ENCODE results near the gene L2HGDH.
A peak's percentile ranks its signal among the peaks of the same experiment; 100 is the strongest.

L2HGDH gene

DNA sequence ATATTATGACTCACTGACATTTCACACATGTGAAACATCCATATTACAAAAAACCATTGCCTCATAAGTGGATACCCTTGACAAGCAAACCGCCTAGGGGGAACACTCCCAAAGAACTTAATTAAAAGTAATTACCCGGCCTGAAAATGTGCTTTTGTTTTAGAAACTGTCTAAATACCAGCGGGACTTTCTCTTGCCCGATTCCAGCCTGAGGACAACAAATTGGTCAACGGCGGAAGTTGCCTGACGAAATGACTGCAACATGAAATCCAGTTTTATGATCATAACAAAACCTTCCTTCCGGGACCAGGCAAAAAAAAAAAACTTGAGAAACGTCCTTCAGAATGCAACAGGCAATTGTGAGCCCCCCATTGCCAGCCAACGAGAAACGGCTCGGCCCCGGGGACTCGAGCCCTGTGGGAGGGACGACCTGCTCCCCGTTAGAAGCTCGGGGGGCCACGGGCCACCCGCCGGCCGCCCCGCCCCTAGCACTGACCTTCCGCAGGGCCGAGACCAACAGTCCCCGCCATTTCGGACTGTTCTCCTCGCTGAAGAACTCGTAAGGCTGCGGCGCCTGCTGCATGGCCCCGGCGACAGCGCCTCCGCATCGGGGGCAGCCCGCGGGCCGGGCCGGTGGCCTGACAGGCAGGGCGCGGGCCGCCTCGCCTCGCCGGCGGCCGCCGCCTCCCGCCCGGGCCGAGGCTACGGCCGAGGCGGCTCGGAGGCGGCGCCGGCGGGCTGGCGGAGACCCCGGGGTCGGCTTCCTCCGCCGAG, 81.1 kb downstream of the L2HGDH start:
- DNase-seq (ENCODE audit: low read depth), result peak; percentile 22
- TF ChIP-seq CTCF (IDR thresholded peaks at IDR 0.05; ENCODE audit: low read depth, low read length, missing control alignments), result no peak
- in situ Hi-C loops (cut with HindIII; ENCODE audit: low sequenced_read_pairs), result no loop called here
- peak overlapping the region; percentile 82 for H3K4me3 ChIP-seq (ENCODE audit: low read depth, low read length)

DNA sequence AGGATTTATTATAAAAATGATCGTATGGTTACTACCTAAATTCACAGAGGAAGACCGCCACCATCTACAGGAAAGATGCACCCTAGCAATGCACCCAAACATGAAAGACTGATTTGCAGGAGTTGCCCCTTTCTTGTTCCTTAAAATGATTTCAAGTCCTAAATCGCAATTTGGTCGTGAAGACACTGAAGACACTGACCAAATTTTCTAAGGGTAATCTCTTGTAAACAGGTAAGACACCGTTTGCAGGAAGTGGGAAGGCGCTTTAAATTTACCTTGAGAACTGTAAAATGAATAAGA, 81.7 kb downstream of the L2HGDH start:
- in situ Hi-C loops (cut with HindIII; ENCODE audit: low sequenced_read_pairs), result no loop called here
- TF ChIP-seq CTCF (IDR thresholded peaks at IDR 0.05; ENCODE audit: low read depth, low read length, missing control alignments), result no peak
- H3K4me3 ChIP-seq (ENCODE audit: low read depth, low read length), result peak overlapping the region; percentile 82
- no peak for DNase-seq (ENCODE audit: low read depth)

DNA sequence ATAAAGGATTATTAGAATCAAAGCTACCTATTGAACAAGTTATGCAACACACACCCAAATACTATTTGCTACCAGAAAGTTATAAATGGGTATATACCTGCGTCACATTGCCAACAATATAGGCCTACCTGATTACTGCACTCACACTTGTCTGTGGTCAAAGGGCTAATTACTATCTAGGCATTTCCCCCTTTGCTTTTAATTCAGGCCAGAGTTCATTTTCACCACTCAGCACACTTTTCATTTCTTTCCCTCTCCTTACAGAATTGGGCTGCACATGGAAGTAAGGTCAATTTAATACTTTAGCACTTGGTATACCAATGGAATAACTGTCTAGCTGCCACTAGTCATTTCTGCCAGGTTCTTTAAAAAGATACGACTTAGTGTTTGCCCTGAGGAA, 82.3 kb downstream of the L2HGDH start:
- H3K4me3 ChIP-seq (ENCODE audit: low read depth, low read length), result peak overlapping the region; percentile 82

DNA sequence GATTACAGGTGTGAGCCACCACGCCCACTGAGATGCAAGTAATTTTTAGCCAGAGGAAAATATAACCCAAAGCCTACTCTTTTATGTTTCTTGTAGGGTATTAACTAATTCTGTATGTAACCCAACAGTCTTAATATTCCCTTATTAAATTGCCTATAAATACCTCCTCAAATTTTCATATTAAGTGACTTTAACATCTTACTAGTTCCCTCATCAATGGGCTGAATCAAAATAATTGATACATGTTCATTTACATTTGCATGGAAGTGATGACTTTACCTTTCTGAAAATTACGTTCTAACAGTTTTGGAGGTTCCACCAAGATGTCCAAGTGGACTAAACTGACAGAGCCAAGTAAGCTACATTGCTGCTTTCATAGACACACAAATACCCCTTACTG, 83.7 kb downstream of the L2HGDH start:
- no peak overlapping the region for H3K4me3 ChIP-seq (ENCODE audit: low read depth, low read length)
- in situ Hi-C loops (cut with HindIII; ENCODE audit: low sequenced_read_pairs), result no loop called here
- DNase-seq (ENCODE audit: low read depth), result no peak
- no peak for TF ChIP-seq CTCF (IDR thresholded peaks at IDR 0.05; ENCODE audit: low read depth, low read length, missing control alignments)

More for the DNA sequence above, 82.3 kb downstream of the L2HGDH start:
- in situ Hi-C loops (cut with HindIII; ENCODE audit: low sequenced_read_pairs), result no loop called here
- no peak for DNase-seq (ENCODE audit: low read depth)
- TF ChIP-seq CTCF (IDR thresholded peaks at IDR 0.05; ENCODE audit: low read depth, low read length, missing control alignments), result no peak

GRCh38 chr14:50225974-50226297, 86.1 kb downstream of the L2HGDH start:
- TF ChIP-seq CTCF (IDR thresholded peaks at IDR 0.05; ENCODE audit: low read depth, low read length, missing control alignments), result no peak
- in situ Hi-C loops (cut with HindIII; ENCODE audit: low sequenced_read_pairs), result no loop called here
- DNase-seq (ENCODE audit: low read depth), result no peak
- no peak overlapping the region for H3K4me3 ChIP-seq (ENCODE audit: low read depth, low read length)

GRCh38 chr14:50225067-50225973, 86.7 kb downstream of the L2HGDH start:
- peak; percentile 73 for DNase-seq (ENCODE audit: low read depth)
- TF ChIP-seq CTCF (IDR thresholded peaks at IDR 0.05; ENCODE audit: low read depth, low read length, missing control alignments), result no peak
- in situ Hi-C loops (cut with HindIII; ENCODE audit: low sequenced_read_pairs), result no loop called here
- H3K4me3 ChIP-seq (ENCODE audit: low read depth, low read length), result peak overlapping the region; percentile 1
